ENCODE results near the gene RAB11FIP3.
A peak's percentile ranks its signal among the peaks of the same experiment; 100 is the strongest.

Gene RAB11FIP3

GRCh38 chr16:389352-389751 is 36.1 kb upstream of the RAB11FIP3 start:
- H3K79me2 ChIP-seq (ENCODE audit: low read length), result no peaks in the 10 kb centered on the region
- no peaks in the 10 kb centered on the region for H3K9me3 ChIP-seq (ENCODE audit: insufficient read depth, low read length)
- no peak overlapping the region for H3K9ac ChIP-seq (ENCODE audit: low read length)
- H3K36me3 ChIP-seq (replicated peaks; ENCODE audit: low read depth, low read length), result no peaks in the 10 kb centered on the region
- H3K4me3 ChIP-seq (ENCODE audit: low read length), result no peak overlapping the region
- H3K4me2 ChIP-seq (ENCODE audit: low read length), result no peak overlapping the region
- H3K27me3 ChIP-seq (ENCODE audit: low read depth, low read length), result no peaks in the 10 kb centered on the region
- no peak for TF ChIP-seq EZH2phosphoT487 (IDR thresholded peaks at IDR 0.05; ENCODE audit: low read depth)
- no peak for TF ChIP-seq CTCF (IDR thresholded peaks at IDR 0.05; ENCODE audit: low read depth, low read length)
- no peaks in the 10 kb centered on the region for H3K4me1 ChIP-seq (ENCODE audit: low read length)
- no peaks in the 10 kb centered on the region for H4K20me1 ChIP-seq (ENCODE audit: insufficient read depth, low read length)
- H2AFZ ChIP-seq (ENCODE audit: low read depth, low read length), result no peak overlapping the region
- H3K27ac ChIP-seq (ENCODE audit: low read length), result no peak overlapping the region

- Histone ChIP-seq H3K4me1 (ENCODE audit: low read length) (peaks cover 12% of the 10 kb centered on the region), H3K79me2 (ENCODE audit: low read length) (peaks cover 7% of the 10 kb centered on the region; the same call in 1 of the 2 replicates), H2AFZ (ENCODE audit: low read depth, low read length) (no peak overlapping the region), H3K36me3 (replicated peaks; ENCODE audit: low read depth, low read length) (no peaks in the 10 kb centered on the region), H3K9ac (ENCODE audit: low read length) (no peak overlapping the region), H3K27ac (ENCODE audit: low read length) (no peak overlapping the region), H3K4me2 (ENCODE audit: low read length) (no peak overlapping the region), H3K4me3 (ENCODE audit: low read length) (no peak overlapping the region), H3K27me3 (ENCODE audit: low read depth, low read length) (no peaks in the 10 kb centered on the region), H4K20me1 (ENCODE audit: insufficient read depth, low read length) (no peaks in the 10 kb centered on the region), H3K9me3 (ENCODE audit: insufficient read depth, low read length) (no peaks in the 10 kb centered on the region)
- TF ChIP-seq CTCF (IDR thresholded peaks at IDR 0.05; ENCODE audit: low read depth, low read length), result peak; percentile 79
- no peak for TF ChIP-seq EZH2phosphoT487 (IDR thresholded peaks at IDR 0.05; ENCODE audit: low read depth)
These were observed 33.5 kb upstream of the RAB11FIP3 start for GRCh38 chr16:391885-392335.

GRCh38 chr16:392450-393030 is 32.9 kb upstream of the RAB11FIP3 start:
- Histone ChIP-seq H3K4me3 (ENCODE audit: low read length) (no peak overlapping the region), H3K79me2 (ENCODE audit: low read length) (peaks cover 11% of the 10 kb centered on the region; the same call in 1 of the 2 replicates), H3K36me3 (replicated peaks; ENCODE audit: low read depth, low read length) (no peaks in the 10 kb centered on the region), H3K27ac (ENCODE audit: low read length) (no peak overlapping the region), H4K20me1 (ENCODE audit: insufficient read depth, low read length) (no peaks in the 10 kb centered on the region), H3K9ac (ENCODE audit: low read length) (no peak overlapping the region), H3K4me2 (ENCODE audit: low read length) (no peak overlapping the region), H3K4me1 (ENCODE audit: low read length) (peaks cover 12% of the 10 kb centered on the region), H2AFZ (ENCODE audit: low read depth, low read length) (no peak overlapping the region), H3K27me3 (ENCODE audit: low read depth, low read length) (no peaks in the 10 kb centered on the region), H3K9me3 (ENCODE audit: insufficient read depth, low read length) (no peaks in the 10 kb centered on the region)
- no peak for TF ChIP-seq EZH2phosphoT487 (IDR thresholded peaks at IDR 0.05; ENCODE audit: low read depth)
- TF ChIP-seq CTCF (IDR thresholded peaks at IDR 0.05; ENCODE audit: low read depth, low read length), result no peak

- H3K79me2 ChIP-seq (ENCODE audit: low read length), result peaks cover 23% of the 10 kb centered on the region
- H3K36me3 ChIP-seq (replicated peaks; ENCODE audit: low read depth, low read length), result peaks cover 6% of the 10 kb centered on the region
- H3K4me2 ChIP-seq (ENCODE audit: low read length), result peak overlapping the region; percentile 92
- TF ChIP-seq CTCF (IDR thresholded peaks at IDR 0.05; ENCODE audit: low read depth, low read length) (no peak), EZH2phosphoT487 (IDR thresholded peaks at IDR 0.05; ENCODE audit: low read depth) (no peak)
- H2AFZ ChIP-seq (ENCODE audit: low read depth, low read length), result peak overlapping the region; percentile 84
- H4K20me1 ChIP-seq (ENCODE audit: insufficient read depth, low read length), result peaks cover 4% of the 10 kb centered on the region; the same call in 1 of the 2 replicates
- H3K4me1 ChIP-seq (ENCODE audit: low read length), result peaks cover 33% of the 10 kb centered on the region
- peak overlapping the region; percentile 83 for H3K9ac ChIP-seq (ENCODE audit: low read length)
- H3K27ac ChIP-seq (ENCODE audit: low read length), result peak overlapping the region; percentile 47
- no peaks in the 10 kb centered on the region for H3K9me3 ChIP-seq (ENCODE audit: insufficient read depth, low read length)
- H3K27me3 ChIP-seq (ENCODE audit: low read depth, low read length), result no peaks in the 10 kb centered on the region
- peak overlapping the region; percentile 85 for H3K4me3 ChIP-seq (ENCODE audit: low read length)
These were observed 29.2 kb upstream of the RAB11FIP3 start for GRCh38 chr16:396199-396598.
